Ovary (tissue), 3 donors: ENCODE data around the gene PKD2L1.

Source experiments
- EP300 ChIP-seq: sonication (generic); formaldehyde crosslinking; IDR thresholded peaks from one replicate; pipeline ENCODE4 v1.6.1; 2017; ENCODE audit warnings: antibody characterized with exemption
- POLR2A ChIP-seq: fragments of 450-650 bp; IDR thresholded peaks from one replicate; pipeline ENCODE4 v1.6.1; 2017; ENCODE audit warnings: antibody characterized with exemption, mild to moderate bottlenecking, moderate library complexity
- TF ChIP-seq, protein P1 (sequence below), 3 donors: fragments of 450-650 bp in 2 of 3; fragments of 200-600 bp in 1 of 3; IDR thresholded peaks; one replicate each; pipeline versions ENCODE4 v1.5.1 to v1.8.0; 2016 to 2022; ENCODE audit warnings: antibody characterized with exemption in 3 of 3, mild to moderate bottlenecking in 1 of 3
- donor health status: DM: no; HTN: no; CAD: no.

DNA sequence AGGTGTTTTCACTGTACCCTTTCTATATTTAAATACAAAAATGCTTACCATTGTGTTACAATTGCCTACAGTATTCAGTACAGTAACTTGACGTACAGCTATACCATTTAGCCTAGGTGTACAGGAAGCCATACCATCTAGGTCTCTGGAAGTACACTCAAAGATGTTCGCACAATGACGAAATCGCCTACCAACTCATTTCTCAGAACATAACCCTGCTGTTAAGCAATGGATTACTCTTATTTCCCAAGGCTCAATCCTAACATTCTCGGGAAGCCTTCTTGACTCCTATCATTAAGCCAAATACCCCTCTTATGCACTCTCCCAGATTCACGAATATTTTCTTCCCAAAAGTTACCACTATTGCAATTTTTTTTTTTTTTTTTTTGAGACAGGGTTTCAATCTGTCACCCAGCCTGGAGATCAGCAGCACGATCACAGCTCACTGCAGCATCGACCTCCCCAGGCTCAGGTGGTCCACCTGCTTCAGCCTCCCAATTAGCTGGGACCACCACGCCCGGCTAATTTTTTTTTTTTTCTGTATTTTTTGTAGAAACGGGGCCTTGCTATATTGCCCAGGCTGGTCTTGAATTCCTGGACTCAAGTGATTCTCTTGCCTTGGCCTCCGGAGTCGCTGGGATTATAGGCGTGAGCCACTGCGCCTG, 64.1 kb downstream of the PKD2L1 start:
- TF ChIP-seq, protein P1, sequence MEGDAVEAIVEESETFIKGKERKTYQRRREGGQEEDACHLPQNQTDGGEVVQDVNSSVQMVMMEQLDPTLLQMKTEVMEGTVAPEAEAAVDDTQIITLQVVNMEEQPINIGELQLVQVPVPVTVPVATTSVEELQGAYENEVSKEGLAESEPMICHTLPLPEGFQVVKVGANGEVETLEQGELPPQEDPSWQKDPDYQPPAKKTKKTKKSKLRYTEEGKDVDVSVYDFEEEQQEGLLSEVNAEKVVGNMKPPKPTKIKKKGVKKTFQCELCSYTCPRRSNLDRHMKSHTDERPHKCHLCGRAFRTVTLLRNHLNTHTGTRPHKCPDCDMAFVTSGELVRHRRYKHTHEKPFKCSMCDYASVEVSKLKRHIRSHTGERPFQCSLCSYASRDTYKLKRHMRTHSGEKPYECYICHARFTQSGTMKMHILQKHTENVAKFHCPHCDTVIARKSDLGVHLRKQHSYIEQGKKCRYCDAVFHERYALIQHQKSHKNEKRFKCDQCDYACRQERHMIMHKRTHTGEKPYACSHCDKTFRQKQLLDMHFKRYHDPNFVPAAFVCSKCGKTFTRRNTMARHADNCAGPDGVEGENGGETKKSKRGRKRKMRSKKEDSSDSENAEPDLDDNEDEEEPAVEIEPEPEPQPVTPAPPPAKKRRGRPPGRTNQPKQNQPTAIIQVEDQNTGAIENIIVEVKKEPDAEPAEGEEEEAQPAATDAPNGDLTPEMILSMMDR (IDR thresholded peaks at IDR 0.05): no peak
- TF ChIP-seq POLR2A (no peak), EP300 (no peak)
